ENCODE measurements around the gene CELF4. TPM values are rescaled to one million over a fixed set of nuclear protein-coding genes. Genes with fewer than 3 reads are reported as not detected.

Gene CELF4
- total RNA-seq, 1 experiment from 2014 or later: not detected

DNA sequence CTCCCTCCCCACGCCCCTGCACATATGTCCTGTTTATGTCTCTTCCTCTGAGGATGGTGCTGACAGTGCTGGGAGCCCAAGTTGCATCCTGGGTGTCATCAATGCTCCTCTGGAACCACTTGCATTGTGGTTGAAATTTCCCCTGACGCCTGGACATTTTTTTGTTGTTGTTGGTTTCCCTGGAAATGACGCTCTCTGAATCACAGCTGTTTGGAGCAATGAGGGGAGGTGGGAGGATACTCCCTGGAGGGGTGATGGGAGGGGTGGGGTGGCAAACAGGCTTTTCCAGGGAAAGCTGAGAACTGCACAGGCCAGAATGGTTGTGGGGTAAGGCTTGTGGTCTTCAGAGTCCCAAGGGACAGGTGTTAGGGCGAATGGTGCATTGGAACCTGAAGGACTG, 29.6 kb downstream of the CELF4 start:
- in situ Hi-C loops (cut with HindIII; ENCODE audit: low pct_unique_long_range_greater_than_20kb, low sequenced_read_pairs): no loop called here
- DNase-seq (ENCODE audit: low read depth): no peak

- DNase-seq (ENCODE audit: low read depth): no peak
- in situ Hi-C loops (cut with HindIII; ENCODE audit: low pct_unique_long_range_greater_than_20kb, low sequenced_read_pairs): no loop called here
Measured at GRCh38 chr18:37534627-37535026, 31.0 kb downstream of the CELF4 start.

DNA sequence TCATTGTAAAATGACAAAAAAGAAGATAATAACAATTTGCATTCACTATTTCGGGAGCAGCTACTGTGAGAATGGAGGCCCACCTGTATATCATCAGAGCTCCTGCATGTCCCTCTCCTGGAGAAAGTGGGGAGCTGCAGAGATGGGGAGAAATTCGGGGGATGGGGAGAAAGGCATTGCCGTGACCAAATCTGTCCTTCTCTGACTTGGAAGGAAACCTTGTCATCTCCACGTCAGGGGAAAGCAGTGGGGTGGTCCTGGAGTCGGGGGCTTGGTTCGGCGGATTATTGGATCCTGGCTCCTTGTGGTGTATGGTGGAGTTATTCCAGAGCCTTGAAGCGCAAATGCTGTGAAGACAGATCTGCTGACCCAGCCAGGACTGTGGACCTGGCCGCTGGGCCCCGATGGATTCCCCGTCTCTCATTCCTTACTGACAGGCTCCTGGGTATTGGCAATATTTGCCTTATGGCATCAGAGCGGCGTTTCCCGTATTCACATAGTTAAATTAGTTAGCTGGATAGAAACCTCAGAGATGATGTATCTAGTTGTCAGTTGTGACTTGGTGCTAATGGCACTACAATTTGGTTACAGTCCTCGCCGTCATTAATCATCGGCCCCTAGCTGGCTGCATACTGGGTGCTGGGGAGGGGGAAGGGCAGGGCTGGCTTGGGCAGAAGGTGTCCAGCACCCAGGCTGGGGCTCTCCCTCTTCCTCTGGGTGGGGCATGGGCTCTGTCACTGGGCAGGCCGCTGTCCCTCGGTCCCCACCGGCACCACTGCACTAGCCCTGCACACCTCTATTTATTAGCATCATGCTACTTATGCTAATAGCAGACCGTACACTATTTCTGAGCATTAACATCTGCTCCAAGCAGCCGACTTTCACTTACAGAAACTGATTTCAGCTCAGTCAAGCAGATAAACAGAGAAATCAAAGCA, 31.7 kb downstream of the CELF4 start:
- DNase-seq (ENCODE audit: low read depth): no peak
- in situ Hi-C loops (cut with HindIII; ENCODE audit: low pct_unique_long_range_greater_than_20kb, low sequenced_read_pairs): no loop called here

GRCh38 chr18:37532917-37533316, 32.7 kb downstream of the CELF4 start:
- DNase-seq (ENCODE audit: low read depth): no peak
- in situ Hi-C loops (cut with HindIII; ENCODE audit: low pct_unique_long_range_greater_than_20kb, low sequenced_read_pairs): no loop called here

DNA sequence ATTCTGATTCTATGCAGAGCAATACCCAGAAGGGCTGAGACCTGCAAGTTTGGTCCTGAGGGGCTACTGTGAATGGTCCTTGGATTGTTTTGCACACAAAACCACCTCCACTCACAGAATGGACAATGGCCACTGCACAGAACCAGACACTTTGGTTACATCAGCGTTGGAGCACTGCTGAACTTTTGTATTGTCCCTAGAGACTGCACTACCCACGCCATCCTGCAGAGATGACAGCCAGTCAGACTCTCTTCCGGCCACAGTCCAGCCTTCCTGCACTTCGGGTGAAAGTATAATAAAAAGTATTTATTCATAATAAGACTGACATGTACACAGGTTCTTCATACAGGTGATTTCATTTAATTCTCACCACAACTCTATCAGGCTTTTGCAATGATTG, 35.7 kb downstream of the CELF4 start:
- DNase-seq (ENCODE audit: low read depth): no peak
- in situ Hi-C loops (cut with HindIII; ENCODE audit: low pct_unique_long_range_greater_than_20kb, low sequenced_read_pairs): no loop called here

DNA sequence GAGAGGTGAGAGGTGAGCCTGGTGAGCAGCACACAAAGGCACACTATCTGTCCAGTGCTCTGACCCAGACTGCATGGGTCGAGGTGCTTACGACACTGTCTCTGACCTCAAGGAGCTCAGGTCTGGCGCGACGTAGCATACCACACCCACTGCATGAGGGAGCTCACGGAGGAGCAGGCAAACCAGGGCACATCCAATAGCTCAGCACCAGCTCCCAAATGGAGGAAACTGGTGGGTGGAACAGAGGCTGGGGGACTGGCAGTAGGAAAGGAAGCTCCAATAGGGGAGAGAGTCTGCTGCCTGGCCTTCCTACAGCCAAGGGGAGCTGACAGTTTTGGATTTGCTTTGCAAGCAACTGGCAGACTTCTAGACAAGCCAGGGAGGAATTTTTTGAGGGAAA, 36.3 kb downstream of the CELF4 start:
- in situ Hi-C loops (cut with HindIII; ENCODE audit: low pct_unique_long_range_greater_than_20kb, low sequenced_read_pairs): no loop called here
- DNase-seq (ENCODE audit: low read depth): no peak

GRCh38 chr18:37527395-37527794, 38.2 kb downstream of the CELF4 start:
- DNase-seq (ENCODE audit: low read depth): no peak
- in situ Hi-C loops (cut with HindIII; ENCODE audit: low pct_unique_long_range_greater_than_20kb, low sequenced_read_pairs): no loop called here

GRCh38 chr18:37525262-37525585, 40.4 kb downstream of the CELF4 start:
- in situ Hi-C loops (cut with HindIII; ENCODE audit: low pct_unique_long_range_greater_than_20kb, low sequenced_read_pairs): no loop called here
- no peak for DNase-seq (ENCODE audit: low read depth)

DNA sequence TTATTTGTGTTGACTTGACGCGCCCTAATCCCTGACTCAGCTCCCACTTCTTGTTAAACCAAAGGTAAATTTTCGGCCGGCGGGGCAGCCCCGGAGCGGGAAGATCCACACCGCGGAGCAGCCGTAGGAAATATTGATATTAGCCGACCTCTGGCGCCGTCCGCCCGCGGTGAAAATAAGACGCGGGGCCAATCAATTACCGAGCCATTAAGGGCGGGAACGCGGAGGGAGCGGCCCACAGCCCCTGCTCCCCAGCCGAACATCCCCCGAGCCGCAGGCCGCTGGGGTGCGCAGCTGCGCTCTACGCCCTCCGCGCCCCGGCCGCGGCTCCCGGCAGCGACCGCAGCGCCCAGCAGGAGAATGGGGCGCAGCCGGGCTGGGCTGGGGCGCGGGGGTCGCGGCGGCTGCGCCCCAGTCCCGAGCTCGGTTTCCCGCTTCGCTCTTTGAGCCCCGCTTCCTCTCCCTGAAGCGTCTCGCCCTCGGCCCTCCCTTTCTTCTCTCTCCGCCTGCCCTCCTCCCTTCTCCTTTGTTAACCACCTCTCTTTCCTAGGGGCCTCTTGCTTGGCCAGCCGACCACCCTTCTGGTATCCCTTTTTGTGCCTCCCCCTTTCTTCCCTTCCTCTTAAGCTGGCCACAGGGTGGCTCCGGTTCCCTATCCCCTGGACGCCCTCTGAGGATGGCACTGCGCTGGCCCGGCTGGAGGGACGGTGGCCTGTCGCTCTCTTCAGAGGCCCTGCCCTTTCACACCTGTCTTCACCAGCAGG, 40.9 kb downstream of the CELF4 start:
- in situ Hi-C loops (cut with HindIII; ENCODE audit: low pct_unique_long_range_greater_than_20kb, low sequenced_read_pairs): no loop called here

DNA sequence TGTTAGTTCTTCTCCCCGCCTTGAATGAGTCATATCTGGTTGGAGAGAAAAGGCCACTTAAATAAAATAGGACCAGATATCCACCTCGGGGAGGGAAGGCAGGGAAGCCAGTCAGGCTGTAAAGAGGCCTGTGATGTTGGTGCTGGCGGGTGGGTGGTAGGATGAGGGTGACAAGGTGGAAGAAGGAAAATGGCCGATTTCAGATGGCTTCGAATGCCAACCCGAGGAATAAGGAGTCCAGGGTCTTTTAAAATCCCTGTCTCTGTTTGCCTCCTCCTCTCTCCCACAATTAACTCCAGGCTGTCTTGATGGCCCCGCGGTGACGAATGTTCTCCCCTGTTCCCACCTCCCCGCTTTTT, 41.5 kb downstream of the CELF4 start:
- in situ Hi-C loops (cut with HindIII; ENCODE audit: low pct_unique_long_range_greater_than_20kb, low sequenced_read_pairs): no loop called here
- DNase-seq (ENCODE audit: low read depth): no peak

More for the DNA sequence above, 40.9 kb downstream of the CELF4 start:
- DNase-seq (ENCODE audit: low read depth): no peak

GRCh38 chr18:37521510-37522465, 43.8 kb downstream of the CELF4 start:
- no peak for DNase-seq (ENCODE audit: low read depth)
- in situ Hi-C loops (cut with HindIII; ENCODE audit: low pct_unique_long_range_greater_than_20kb, low sequenced_read_pairs): no loop called here

DNA sequence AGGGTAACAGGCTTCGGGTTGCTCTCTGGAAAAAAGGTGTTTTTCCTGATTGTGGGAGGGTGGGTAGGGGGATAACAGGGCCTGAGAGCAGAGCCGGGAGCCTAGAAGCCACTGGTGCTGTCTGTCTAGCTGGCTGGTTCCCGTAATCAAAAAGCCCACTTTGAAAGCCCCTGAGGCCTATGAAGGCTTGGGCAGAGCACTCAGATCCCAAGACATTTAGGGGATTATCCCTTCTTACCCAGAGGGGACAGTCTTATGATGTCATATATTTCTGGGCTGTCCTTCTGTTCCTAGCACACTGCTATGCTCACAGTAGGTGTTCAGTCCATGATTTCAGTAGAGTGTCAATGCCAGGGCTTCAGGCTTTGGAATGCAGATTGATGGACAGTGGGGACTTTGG, 45.1 kb downstream of the CELF4 start:
- in situ Hi-C loops (cut with HindIII; ENCODE audit: low pct_unique_long_range_greater_than_20kb, low sequenced_read_pairs): no loop called here
- no peak for DNase-seq (ENCODE audit: low read depth)

DNA sequence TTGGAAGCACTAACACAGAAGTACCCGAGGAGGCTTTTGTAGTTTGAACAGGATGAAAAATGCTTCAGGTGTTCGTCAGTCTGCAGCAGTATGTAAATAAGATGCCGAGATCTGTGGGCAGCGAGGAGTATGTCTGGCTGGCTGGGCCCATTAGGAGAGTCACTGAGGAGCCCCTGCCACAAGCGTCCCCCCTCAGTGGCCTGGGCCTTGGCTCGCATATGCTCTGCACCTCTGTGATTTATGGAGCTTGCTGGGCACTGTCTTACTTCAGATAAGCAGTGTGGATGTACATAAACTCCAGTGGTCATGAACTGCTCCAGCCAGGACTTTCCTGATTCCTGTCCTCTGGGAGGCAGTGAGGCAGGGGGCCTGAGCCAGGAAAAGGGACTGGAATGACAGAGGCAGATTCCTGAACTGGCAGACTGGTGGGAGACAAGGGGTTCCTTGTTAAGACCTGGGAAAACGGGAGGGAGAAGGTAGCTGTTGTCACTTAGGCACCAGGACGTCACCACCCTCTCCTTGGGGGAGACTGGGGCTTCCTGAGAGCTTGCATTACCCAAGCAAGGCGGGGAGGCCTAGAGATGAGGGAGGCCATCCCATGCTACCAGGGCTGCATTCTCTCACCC, 46.0 kb downstream of the CELF4 start:
- DNase-seq (ENCODE audit: low read depth): no peak
- in situ Hi-C loops (cut with HindIII; ENCODE audit: low pct_unique_long_range_greater_than_20kb, low sequenced_read_pairs): no loop called here

- in situ Hi-C loops (cut with HindIII; ENCODE audit: low pct_unique_long_range_greater_than_20kb, low sequenced_read_pairs): no loop called here
- DNase-seq (ENCODE audit: low read depth): no peak
Measured at GRCh38 chr18:37516361-37516853, 49.2 kb downstream of the CELF4 start.

DNA sequence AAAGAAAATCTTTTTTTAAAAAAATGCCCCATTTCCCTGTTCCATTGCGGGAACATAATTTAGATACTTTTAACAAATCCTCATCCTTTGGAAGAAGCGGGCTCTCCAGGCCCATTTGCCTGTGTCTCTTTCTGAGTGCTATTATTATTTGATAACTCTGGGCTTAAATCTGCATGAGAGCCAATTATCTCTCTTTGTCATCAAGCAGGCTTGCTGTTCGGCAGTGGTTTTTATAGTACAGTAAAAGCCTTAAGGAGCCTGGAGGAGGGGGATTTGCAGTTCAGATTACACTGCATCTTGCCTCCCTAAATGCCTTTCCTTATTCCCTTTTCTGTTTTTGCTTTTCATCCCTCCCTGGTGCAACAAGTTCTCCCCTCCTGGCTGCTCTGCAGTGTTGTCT, 50.6 kb downstream of the CELF4 start:
- no peak for DNase-seq (ENCODE audit: low read depth)
- in situ Hi-C loops (cut with HindIII; ENCODE audit: low pct_unique_long_range_greater_than_20kb, low sequenced_read_pairs): no loop called here

- DNase-seq (ENCODE audit: low read depth): no peak
- in situ Hi-C loops (cut with HindIII; ENCODE audit: low pct_unique_long_range_greater_than_20kb, low sequenced_read_pairs): no loop called here
Measured at GRCh38 chr18:37512400-37512799, 53.2 kb downstream of the CELF4 start.

GRCh38 chr18:37511721-37512298, 53.8 kb downstream of the CELF4 start:
- no peak for DNase-seq (ENCODE audit: low read depth)
- in situ Hi-C loops (cut with HindIII; ENCODE audit: low pct_unique_long_range_greater_than_20kb, low sequenced_read_pairs): no loop called here

GRCh38 chr18:37509600-37509999, 56.0 kb downstream of the CELF4 start:
- no peak for DNase-seq (ENCODE audit: low read depth)
- in situ Hi-C loops (cut with HindIII; ENCODE audit: low pct_unique_long_range_greater_than_20kb, low sequenced_read_pairs): no loop called here

All from Caki2 (cell line).